HEK293 (cell line): ENCODE measurements around the gene FDXR.
A peak's percentile ranks its signal among the peaks of the same experiment; 100 is the strongest.

Experiments
- SCRT1 ChIP-seq: fragments of 450-650 bp; formaldehyde crosslinking; IDR thresholded peaks from 2 replicates; pipeline ENCODE4 v1.5.1; 2016; ENCODE audit warnings: missing biosample characterization, missing genetic modification characterization, borderline replicate concordance
- SP2 ChIP-seq: fragments of 450-650 bp; formaldehyde crosslinking; IDR thresholded peaks from 2 replicates; pipeline ENCODE4 v1.5.1; 2016; ENCODE audit warnings: missing biosample characterization, missing genetic modification characterization
- SP3 ChIP-seq: fragments of 450-650 bp; formaldehyde crosslinking; IDR thresholded peaks from 2 replicates; pipeline ENCODE4 v1.5.1; 2016; ENCODE audit warnings: missing biosample characterization, missing genetic modification characterization
- ZBTB1 ChIP-seq: fragments of 450-650 bp; formaldehyde crosslinking; IDR thresholded peaks from 2 replicates; pipeline ENCODE4 v1.5.1; 2016; ENCODE audit warnings: missing biosample characterization, missing genetic modification characterization
- ZNF274 ChIP-seq, 2 experiments: fragments of 200-500 bp in 1 of 2; fragments of 450-650 bp in 1 of 2; sonication (Bioruptor generic) in 1 of 2; formaldehyde crosslinking in 1 of 2; IDR thresholded peaks; 2 replicates each; pipeline versions ENCODE4 v1.5.1 to v1.6.1; 2014 to 2016; ENCODE audit warnings: borderline replicate concordance in 1 of 2, inconsistent platforms in 1 of 2, low read length in 1 of 2, missing biosample characterization in 1 of 2, missing genetic modification characterization in 1 of 2
- ZNF362 ChIP-seq: fragments of 450-650 bp; formaldehyde crosslinking; IDR thresholded peaks from 2 replicates; pipeline ENCODE4 v1.5.1; 2016; ENCODE audit warnings: missing biosample characterization, missing genetic modification characterization
- TF ChIP-seq, protein P1 (sequence below): fragments of 450-650 bp; formaldehyde crosslinking; IDR thresholded peaks from 2 replicates; pipeline ENCODE4 v1.5.1; 2016; ENCODE audit warnings: missing biosample characterization, missing genetic modification characterization

GRCh38 chr17:74842146-74842598, 30.6 kb downstream of the FDXR start:
- TF ChIP-seq, protein P1, sequence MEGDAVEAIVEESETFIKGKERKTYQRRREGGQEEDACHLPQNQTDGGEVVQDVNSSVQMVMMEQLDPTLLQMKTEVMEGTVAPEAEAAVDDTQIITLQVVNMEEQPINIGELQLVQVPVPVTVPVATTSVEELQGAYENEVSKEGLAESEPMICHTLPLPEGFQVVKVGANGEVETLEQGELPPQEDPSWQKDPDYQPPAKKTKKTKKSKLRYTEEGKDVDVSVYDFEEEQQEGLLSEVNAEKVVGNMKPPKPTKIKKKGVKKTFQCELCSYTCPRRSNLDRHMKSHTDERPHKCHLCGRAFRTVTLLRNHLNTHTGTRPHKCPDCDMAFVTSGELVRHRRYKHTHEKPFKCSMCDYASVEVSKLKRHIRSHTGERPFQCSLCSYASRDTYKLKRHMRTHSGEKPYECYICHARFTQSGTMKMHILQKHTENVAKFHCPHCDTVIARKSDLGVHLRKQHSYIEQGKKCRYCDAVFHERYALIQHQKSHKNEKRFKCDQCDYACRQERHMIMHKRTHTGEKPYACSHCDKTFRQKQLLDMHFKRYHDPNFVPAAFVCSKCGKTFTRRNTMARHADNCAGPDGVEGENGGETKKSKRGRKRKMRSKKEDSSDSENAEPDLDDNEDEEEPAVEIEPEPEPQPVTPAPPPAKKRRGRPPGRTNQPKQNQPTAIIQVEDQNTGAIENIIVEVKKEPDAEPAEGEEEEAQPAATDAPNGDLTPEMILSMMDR (tag by site-specific recombination), result peak; percentile 6; the same call in 1 of the 2 replicates
- TF ChIP-seq SP2 (tag by site-specific recombination), result no peak
- TF ChIP-seq ZBTB1 (tag by site-specific recombination), result no peak
- no peak for TF ChIP-seq SCRT1
- no peak for TF ChIP-seq ZNF362 (tag by site-specific recombination)
- no peak for TF ChIP-seq ZNF274 (IDR thresholded peaks at IDR 0.05; ENCODE audit: low read length)
- TF ChIP-seq ZNF274 (tag by site-specific recombination; IDR thresholded peaks at IDR 0.05; ENCODE audit: borderline replicate concordance), result no peak
- TF ChIP-seq SP3, result no peak
